ENCODE measurements around the gene NRROS.

The NRROS gene

GRCh38 chr3:196686436-196686835 lies 46.9 kb downstream of the NRROS start:
- no peak for DNase-seq (ENCODE audit: low read depth)

GRCh38 chr3:196688349-196688748 lies 48.9 kb downstream of the NRROS start:
- no peak for DNase-seq (ENCODE audit: low read depth)

DNA sequence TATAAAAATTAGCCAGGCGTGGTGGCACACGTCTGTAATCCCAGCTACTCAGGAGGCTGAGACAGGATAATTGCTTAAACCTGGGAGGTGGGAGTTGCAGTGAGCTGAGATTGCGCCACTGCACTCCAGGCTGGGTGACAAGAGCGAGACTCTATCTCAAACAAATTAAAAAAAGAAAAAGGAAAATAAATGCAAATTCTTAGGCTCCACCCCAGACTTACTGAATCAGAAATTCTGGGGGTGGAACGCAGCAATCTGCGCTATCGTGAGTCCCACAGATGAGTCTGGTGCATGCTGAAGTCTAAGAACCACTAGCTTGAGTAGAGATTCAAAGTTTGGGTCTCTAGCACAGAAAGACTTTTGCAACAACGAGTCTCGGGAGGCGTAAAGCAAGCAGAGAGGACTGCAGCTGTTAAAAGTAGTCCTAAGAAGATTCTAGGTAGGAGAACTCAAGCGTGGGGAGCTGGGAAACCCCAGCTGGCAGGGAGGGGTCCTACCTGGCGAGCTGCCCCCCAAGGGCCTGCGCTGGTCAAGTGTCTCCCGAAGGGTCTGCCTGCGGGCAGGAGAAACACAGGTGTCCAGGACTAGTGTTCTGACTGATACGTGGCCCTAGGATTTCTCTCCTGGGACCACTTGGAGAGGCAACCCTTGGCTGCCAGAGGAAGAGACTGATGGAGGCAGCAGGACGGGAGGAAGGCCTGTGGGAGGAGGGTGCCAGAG lies 50.6 kb downstream of the NRROS start:
- DNase-seq (ENCODE audit: low read depth) = no peak

DNA sequence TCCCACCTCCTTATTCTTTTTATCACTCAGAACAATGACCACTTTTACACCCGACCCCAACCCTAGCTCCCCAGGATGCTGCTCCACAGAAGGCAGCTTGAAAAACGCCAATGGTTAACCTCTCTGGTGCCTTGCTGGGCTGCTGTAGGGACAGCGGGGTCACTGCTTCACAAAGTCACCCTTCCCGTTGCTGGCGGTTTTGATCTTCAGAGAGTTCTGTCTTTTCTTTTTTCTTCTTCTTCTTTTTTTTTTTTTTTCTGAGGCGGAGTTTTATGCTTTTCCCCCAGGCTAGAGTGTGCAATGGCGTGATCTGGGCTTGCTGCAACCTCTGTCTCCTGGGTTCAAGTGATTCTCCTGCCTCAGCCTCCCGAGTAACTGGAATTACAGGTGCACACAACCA lies 51.9 kb downstream of the NRROS start:
- no peak for DNase-seq (ENCODE audit: low read depth)

GRCh38 chr3:196694202-196694638 lies 54.7 kb downstream of the NRROS start:
- no peak for DNase-seq (ENCODE audit: low read depth)

GRCh38 chr3:196694941-196695848 lies 55.7 kb downstream of the NRROS start:
- DNase-seq (ENCODE audit: low read depth) = no peak

DNA sequence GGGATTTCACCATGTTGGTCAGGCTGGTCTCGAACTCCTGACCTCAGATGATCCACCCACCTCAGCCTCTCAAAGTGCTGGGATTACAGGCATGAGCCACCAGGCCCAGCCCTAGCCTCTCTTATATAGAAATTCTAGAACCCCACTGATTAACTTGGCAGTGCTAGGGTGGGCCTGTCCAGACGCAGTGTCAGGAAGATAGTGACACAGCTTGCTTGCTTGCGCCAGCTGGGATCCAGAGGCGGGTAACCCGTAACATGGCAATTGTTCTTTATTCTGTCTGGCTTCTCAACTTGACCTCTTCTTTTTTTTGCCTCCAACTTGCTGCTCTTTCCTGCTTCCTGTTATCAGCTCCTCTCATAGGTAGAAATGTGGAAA lies 56.3 kb downstream of the NRROS start:
- no peak for DNase-seq (ENCODE audit: low read depth)

GRCh38 chr3:196697270-196697669 lies 57.8 kb downstream of the NRROS start:
- DNase-seq (ENCODE audit: low read depth) = no peak

GRCh38 chr3:196699749-196700148 lies 60.3 kb downstream of the NRROS start:
- no peak for DNase-seq (ENCODE audit: low read depth)

GRCh38 chr3:196700801-196701200 lies 61.3 kb downstream of the NRROS start:
- no peak for DNase-seq (ENCODE audit: low read depth)

DNA sequence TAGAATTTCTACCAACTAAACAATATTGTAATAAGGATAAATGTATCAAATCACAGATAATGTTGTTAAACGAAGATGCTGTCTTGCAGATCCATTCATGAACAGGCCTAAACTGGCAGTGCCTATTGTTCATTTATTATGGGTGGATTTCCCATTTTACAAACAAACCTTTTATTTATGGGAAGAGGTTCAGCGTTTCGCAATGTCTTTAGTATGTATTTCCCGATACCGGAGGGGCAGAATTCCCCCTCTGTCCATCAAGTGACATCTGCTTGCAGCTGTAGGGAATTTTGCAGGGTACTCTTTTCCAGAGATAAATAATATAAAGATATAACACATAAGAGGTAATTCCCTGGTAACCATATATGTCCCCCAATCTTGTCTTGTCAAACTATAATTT lies 66.8 kb downstream of the NRROS start:
- DNase-seq (ENCODE audit: low read depth) = no peak

DNA sequence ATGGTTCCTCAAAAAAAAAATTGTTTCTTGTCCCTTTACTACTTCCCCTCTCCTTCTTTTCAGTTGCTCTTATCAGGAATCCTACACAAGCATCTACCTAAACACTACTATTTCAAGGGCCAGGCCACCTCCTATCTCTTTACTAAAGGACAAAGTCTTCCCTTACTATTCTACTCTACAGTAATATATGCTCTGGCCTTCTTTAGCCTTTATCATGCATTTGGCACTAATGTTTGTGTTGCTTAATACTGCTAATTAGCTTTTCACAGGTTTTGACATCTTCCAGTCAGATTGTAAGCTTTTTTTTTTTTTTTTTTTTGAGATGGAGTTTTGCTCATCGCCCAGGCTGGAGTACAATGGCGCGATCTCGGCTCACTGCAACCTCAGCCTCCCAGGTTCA lies 67.2 kb downstream of the NRROS start:
- no peak for DNase-seq (ENCODE audit: low read depth)

DNA sequence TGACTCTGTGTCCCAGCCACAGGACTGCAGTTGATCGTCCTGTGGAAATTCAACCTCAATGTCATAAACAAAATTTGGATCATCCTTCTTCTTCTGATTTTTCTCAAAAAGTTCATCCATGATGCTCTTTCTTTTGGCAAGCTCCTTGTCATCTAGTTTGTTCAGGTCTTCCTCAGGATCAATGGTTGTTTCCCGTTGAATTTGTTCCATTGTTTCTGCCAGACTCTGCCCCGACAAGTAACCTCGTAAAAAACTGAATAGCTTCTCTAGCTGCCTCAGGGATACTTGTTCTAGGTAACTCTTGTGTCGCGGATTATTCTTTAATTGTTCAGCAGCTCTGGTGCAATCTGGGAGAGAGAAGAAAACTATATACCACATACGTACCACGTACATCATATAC lies 68.1 kb downstream of the NRROS start:
- no peak for DNase-seq (ENCODE audit: low read depth)

DNA sequence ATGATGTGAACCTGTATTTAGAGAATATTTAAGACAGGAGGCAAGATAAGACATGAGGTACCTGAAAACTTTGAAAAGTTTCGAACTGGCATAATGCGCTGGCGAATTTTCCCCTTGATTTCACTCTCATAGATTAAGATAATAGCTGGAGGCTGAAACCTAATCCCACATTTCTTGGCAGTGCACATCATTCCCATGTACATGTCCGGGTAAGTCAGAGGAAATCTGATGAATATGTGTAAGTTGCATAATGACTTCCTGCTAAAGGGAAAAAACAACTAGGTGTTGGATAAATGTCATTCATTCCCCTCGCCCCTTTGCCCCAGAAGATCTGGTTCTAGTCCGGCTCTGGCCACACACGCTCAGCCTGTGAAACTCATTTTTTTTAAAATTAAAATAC lies 69.0 kb downstream of the NRROS start:
- DNase-seq (ENCODE audit: low read depth) = no peak
